Measurements from ENCODE around the gene CASKIN2.

Gene CASKIN2

DNA sequence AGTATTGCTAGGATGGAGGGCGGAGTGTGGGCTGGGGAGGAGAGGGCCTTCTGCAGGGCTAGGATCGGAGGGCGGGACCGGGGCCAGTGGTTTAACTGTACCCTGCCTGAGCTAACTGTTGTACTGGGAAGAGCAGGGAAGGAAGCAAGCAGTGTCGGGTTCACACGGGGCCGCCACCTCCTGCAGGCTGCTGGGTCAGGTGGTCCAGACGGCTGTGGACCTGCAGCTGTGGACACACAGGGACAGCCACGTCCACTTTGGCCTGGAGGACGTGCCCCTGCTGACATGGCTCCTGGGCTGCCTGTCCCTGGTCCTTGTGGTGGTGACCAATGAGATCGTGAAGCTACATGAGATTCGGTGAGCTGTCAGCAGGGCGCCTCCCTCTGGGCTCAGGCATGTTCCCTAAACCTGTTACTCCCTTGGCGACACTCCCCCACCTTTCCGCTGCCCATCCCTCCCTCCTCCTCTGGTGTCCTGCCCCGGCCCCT lies 16.6 kb downstream of the CASKIN2 start:
- Histone ChIP-seq H3K36me3 (ENCODE audit: control insufficient read depth, low read depth, low read length) (peaks cover 8% of the 10 kb centered on the region), H3K4me3 (ENCODE audit: low read length) (no peak overlapping the region)

DNA sequence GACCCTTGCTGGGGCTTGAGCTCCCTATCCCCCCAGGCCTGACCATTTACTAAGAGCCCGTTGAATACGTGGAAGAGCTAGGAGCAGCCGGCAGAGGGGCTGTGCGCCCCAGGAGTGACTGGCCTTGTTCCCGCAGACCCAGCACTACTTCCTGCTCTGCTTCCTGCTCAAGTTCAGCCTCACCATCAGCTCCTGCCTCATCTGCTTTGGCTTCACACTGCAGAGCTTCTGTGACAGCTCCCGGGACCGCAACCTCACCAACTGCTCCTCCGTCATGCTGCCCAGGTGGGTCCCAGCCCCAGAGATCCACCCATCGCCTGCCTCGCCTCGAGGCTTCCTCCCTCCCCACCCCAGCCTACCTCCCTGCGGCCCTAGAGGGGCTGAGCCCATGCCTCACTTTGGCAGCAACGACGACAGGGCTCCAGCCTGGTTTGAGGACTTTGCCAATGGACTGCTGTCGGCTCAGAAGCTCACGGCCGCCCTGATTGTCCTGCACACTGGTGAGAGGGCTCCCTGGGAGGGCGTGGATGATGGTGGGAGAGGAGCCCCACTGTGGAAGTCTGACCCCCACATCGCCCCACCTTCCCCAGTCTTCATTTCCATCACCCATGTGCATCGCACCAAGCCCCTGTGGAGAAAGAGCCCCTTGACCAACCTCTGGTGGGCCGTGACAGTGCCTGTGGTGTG lies 17.2 kb downstream of the CASKIN2 start:
- no peak overlapping the region for H3K27ac ChIP-seq (ENCODE audit: low read length)
- H3K9ac ChIP-seq (ENCODE audit: low read length): no peak overlapping the region

More for the DNA sequence above, 16.6 kb downstream of the CASKIN2 start:
- no peaks in the 10 kb centered on the region for H3K9me3 ChIP-seq (ENCODE audit: control insufficient read depth, low read depth, low read length)
- H3K27me3 ChIP-seq (ENCODE audit: control insufficient read depth, insufficient read depth, low read length): no peaks in the 10 kb centered on the region
- H3K4me1 ChIP-seq (ENCODE audit: control insufficient read depth, low read depth, low read length): no peaks in the 10 kb centered on the region
- H3K9ac ChIP-seq (ENCODE audit: low read length): no peak overlapping the region
- no peak overlapping the region for H3K27ac ChIP-seq (ENCODE audit: low read length)

GRCh38 chr17:75496005-75496404 lies 19.3 kb downstream of the CASKIN2 start:
- no peaks in the 10 kb centered on the region for H3K9me3 ChIP-seq (ENCODE audit: control insufficient read depth, low read depth, low read length)
- H3K27me3 ChIP-seq (ENCODE audit: control insufficient read depth, insufficient read depth, low read length): no peaks in the 10 kb centered on the region
- no peak overlapping the region for H3K27ac ChIP-seq (ENCODE audit: low read length)
- H3K9ac ChIP-seq (ENCODE audit: low read length): no peak overlapping the region
- no peaks in the 10 kb centered on the region for H3K4me1 ChIP-seq (ENCODE audit: control insufficient read depth, low read depth, low read length)
- H3K4me3 ChIP-seq (ENCODE audit: low read length): no peak overlapping the region
- H3K36me3 ChIP-seq (ENCODE audit: control insufficient read depth, low read depth, low read length): peaks cover 16% of the 10 kb centered on the region

More for the DNA sequence above, 17.2 kb downstream of the CASKIN2 start:
- Histone ChIP-seq H3K9me3 (ENCODE audit: control insufficient read depth, low read depth, low read length) (no peaks in the 10 kb centered on the region), H3K4me1 (ENCODE audit: control insufficient read depth, low read depth, low read length) (no peaks in the 10 kb centered on the region), H3K4me3 (ENCODE audit: low read length) (no peak overlapping the region), H3K27me3 (ENCODE audit: control insufficient read depth, insufficient read depth, low read length) (no peaks in the 10 kb centered on the region), H3K36me3 (ENCODE audit: control insufficient read depth, low read depth, low read length) (peaks cover 11% of the 10 kb centered on the region)

- Histone ChIP-seq H3K27me3 (ENCODE audit: control insufficient read depth, insufficient read depth, low read length) (no peaks in the 10 kb centered on the region), H3K4me3 (ENCODE audit: low read length) (no peak overlapping the region), H3K4me1 (ENCODE audit: control insufficient read depth, low read depth, low read length) (no peaks in the 10 kb centered on the region), H3K9me3 (ENCODE audit: control insufficient read depth, low read depth, low read length) (no peaks in the 10 kb centered on the region), H3K27ac (ENCODE audit: low read length) (no peak overlapping the region), H3K9ac (ENCODE audit: low read length) (no peak overlapping the region), H3K36me3 (ENCODE audit: control insufficient read depth, low read depth, low read length) (peaks cover 10% of the 10 kb centered on the region)
These were observed 20.9 kb downstream of the CASKIN2 start for GRCh38 chr17:75494326-75494877.

DNA sequence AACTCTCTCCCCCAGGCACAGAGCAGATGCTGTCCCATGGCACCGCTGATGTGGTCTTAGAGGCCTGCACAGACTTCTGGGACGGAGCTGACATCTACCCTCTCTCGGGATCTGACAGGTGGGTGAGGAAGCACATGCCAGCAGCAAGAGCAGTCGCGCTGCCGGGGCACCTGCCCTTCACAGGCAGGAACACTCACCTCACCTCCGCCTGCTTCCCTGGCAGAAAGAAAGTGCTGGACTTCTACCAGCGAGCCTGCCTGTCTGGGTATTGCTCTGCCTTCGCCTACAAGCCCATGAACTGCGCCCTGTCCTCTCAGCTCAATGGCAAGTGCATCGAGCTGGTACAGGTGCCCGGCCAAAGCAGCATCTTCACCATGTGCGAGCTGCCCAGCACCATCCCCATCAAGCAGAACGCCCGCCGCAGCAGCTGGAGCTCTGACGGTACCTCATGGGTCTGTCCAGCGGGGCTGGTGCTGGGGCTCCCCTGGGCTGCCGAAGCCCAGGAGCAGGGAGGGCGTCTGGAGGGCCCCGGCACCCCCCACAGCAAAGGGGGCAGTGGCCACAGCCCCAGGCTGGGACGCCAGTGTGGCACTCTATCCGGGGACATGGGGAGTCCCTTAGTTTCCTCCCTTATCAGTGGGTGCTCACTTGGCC lies 21.7 kb downstream of the CASKIN2 start:
- H3K4me1 ChIP-seq (ENCODE audit: control insufficient read depth, low read depth, low read length): no peaks in the 10 kb centered on the region
- H3K4me3 ChIP-seq (ENCODE audit: low read length): no peak overlapping the region
- H3K27ac ChIP-seq (ENCODE audit: low read length): no peak overlapping the region
- H3K27me3 ChIP-seq (ENCODE audit: control insufficient read depth, insufficient read depth, low read length): no peaks in the 10 kb centered on the region
- H3K9ac ChIP-seq (ENCODE audit: low read length): no peak overlapping the region
- H3K9me3 ChIP-seq (ENCODE audit: control insufficient read depth, low read depth, low read length): no peaks in the 10 kb centered on the region
- peaks cover 10% of the 10 kb centered on the region for H3K36me3 ChIP-seq (ENCODE audit: control insufficient read depth, low read depth, low read length)

GRCh38 chr17:75492555-75493168 lies 22.7 kb downstream of the CASKIN2 start:
- Histone ChIP-seq H3K9ac (ENCODE audit: low read length) (no peak overlapping the region), H3K36me3 (ENCODE audit: control insufficient read depth, low read depth, low read length) (peaks cover 10% of the 10 kb centered on the region), H3K27ac (ENCODE audit: low read length) (no peak overlapping the region)

DNA sequence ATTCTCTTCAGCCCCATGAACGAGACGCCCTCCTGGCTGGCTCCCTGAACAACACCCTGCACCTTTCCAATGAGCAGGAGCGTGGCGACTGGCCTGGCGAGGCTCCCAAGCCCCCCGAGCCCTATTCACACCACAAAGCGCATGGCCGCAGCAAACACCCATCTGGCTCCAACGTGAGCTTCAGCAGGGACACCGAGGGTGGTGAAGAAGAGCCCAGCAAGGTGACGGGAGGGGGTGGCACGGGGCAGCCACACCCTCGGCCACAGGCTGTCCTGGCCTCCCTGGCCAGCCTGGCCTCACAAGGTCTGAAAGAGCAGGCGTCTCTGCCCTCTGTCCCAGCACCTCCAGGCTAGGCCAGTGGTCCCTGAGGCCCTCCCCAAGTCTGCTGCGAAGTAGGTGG lies 23.7 kb downstream of the CASKIN2 start:
- Histone ChIP-seq H3K4me3 (ENCODE audit: low read length) (no peak overlapping the region), H3K27ac (ENCODE audit: low read length) (no peak overlapping the region), H3K27me3 (ENCODE audit: control insufficient read depth, insufficient read depth, low read length) (no peaks in the 10 kb centered on the region), H3K9ac (ENCODE audit: low read length) (no peak overlapping the region), H3K4me1 (ENCODE audit: control insufficient read depth, low read depth, low read length) (no peaks in the 10 kb centered on the region), H3K9me3 (ENCODE audit: control insufficient read depth, low read depth, low read length) (no peaks in the 10 kb centered on the region), H3K36me3 (ENCODE audit: control insufficient read depth, low read depth, low read length) (peaks cover 10% of the 10 kb centered on the region)

More at GRCh38 chr17:75492555-75493168, 22.7 kb downstream of the CASKIN2 start:
- no peaks in the 10 kb centered on the region for H3K9me3 ChIP-seq (ENCODE audit: control insufficient read depth, low read depth, low read length)
- no peak overlapping the region for H3K4me3 ChIP-seq (ENCODE audit: low read length)
- no peaks in the 10 kb centered on the region for H3K27me3 ChIP-seq (ENCODE audit: control insufficient read depth, insufficient read depth, low read length)
- no peaks in the 10 kb centered on the region for H3K4me1 ChIP-seq (ENCODE audit: control insufficient read depth, low read depth, low read length)

DNA sequence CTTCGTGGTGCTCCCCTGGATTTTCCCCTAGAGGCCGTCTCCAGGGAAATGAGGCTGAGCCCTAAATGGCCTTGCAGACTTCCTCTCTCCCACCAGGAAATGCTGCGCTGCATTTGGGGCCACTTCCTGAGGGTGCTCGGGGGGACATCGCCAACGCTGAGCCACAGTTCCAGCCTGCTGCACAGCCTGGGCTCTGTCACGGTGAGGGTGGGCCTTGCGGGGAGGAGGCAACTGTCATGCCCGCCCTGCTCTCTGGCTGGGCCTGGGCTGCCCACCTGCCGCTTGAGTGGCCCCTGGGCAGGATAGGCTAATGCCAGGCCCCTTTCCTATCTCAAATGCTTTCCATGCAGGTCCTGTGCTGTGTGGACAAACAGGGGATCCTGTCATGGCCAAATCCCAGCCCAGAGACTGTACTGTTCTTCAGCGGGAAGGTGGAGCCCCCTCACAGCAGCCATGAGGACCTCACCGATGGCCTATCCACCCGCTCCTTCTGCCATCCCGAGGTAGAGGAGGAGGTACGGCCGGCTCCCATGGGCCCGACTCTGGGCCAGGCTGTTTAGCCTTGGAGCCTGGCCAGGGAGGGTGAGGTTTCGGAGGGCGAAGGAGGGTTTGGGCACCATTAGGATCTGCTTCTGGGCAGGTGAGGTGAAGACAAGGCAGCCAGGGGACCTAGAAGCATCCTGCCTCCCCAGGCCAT lies 24.2 kb downstream of the CASKIN2 start:
- H3K9ac ChIP-seq (ENCODE audit: low read length): no peak overlapping the region
- H3K4me3 ChIP-seq (ENCODE audit: low read length): no peak overlapping the region
- H3K36me3 ChIP-seq (ENCODE audit: control insufficient read depth, low read depth, low read length): peaks cover 10% of the 10 kb centered on the region
- H3K4me1 ChIP-seq (ENCODE audit: control insufficient read depth, low read depth, low read length): no peaks in the 10 kb centered on the region
- no peaks in the 10 kb centered on the region for H3K27me3 ChIP-seq (ENCODE audit: control insufficient read depth, insufficient read depth, low read length)
- H3K27ac ChIP-seq (ENCODE audit: low read length): no peak overlapping the region
- no peaks in the 10 kb centered on the region for H3K9me3 ChIP-seq (ENCODE audit: control insufficient read depth, low read depth, low read length)

- Histone ChIP-seq H3K36me3 (ENCODE audit: control insufficient read depth, low read depth, low read length) (peaks cover 10% of the 10 kb centered on the region), H3K4me3 (ENCODE audit: low read length) (no peak overlapping the region), H3K9ac (ENCODE audit: low read length) (no peak overlapping the region), H3K4me1 (ENCODE audit: control insufficient read depth, low read depth, low read length) (no peaks in the 10 kb centered on the region), H3K9me3 (ENCODE audit: control insufficient read depth, low read depth, low read length) (no peaks in the 10 kb centered on the region), H3K27me3 (ENCODE audit: control insufficient read depth, insufficient read depth, low read length) (no peaks in the 10 kb centered on the region), H3K27ac (ENCODE audit: low read length) (no peak overlapping the region)
These were observed 25.1 kb downstream of the CASKIN2 start for GRCh38 chr17:75490173-75490743.

GRCh38 chr17:75489511-75489955 lies 25.8 kb downstream of the CASKIN2 start:
- H3K9ac ChIP-seq (ENCODE audit: low read length): no peak overlapping the region
- H3K4me3 ChIP-seq (ENCODE audit: low read length): no peak overlapping the region
- peaks cover 10% of the 10 kb centered on the region for H3K36me3 ChIP-seq (ENCODE audit: control insufficient read depth, low read depth, low read length)
- no peak overlapping the region for H3K27ac ChIP-seq (ENCODE audit: low read length)
- no peaks in the 10 kb centered on the region for H3K9me3 ChIP-seq (ENCODE audit: control insufficient read depth, low read depth, low read length)
- H3K27me3 ChIP-seq (ENCODE audit: control insufficient read depth, insufficient read depth, low read length): no peaks in the 10 kb centered on the region
- no peaks in the 10 kb centered on the region for H3K4me1 ChIP-seq (ENCODE audit: control insufficient read depth, low read depth, low read length)
